Endothelial cell (in vitro differentiated cells): Measurements from ENCODE around the gene CCDC102A. TPM values are rescaled to one million over a fixed set of nuclear protein-coding genes. Genes with fewer than 3 reads are reported as not detected.

Experiments
- DNase-seq: peaks from one replicate; pipeline ENCODE4 v3.0.0; 2021; ENCODE audit warnings: low spot score
- H3K27ac Mint-ChIP-seq: one replicate; pipeline ENCODE4 v1.8.0; 2021; ENCODE audit warnings: mixed read lengths, inconsistent platforms; ENCODE audit not compliant: unreplicated experiment
- H3K27me3 Mint-ChIP-seq: one replicate; pipeline ENCODE4 v1.8.0; 2021; ENCODE audit warnings: mild to moderate bottlenecking, moderate library complexity, mixed read lengths, inconsistent platforms; ENCODE audit not compliant: unreplicated experiment
- H3K36me3 Mint-ChIP-seq: one replicate; pipeline ENCODE4 v1.8.0; 2021; ENCODE audit warnings: mild to moderate bottlenecking, low read depth, mixed read lengths, inconsistent platforms; ENCODE audit not compliant: unreplicated experiment
- H3K4me1 Mint-ChIP-seq: one replicate; pipeline ENCODE4 v1.8.0; 2021; ENCODE audit warnings: mild to moderate bottlenecking, mixed read lengths, inconsistent platforms; ENCODE audit not compliant: unreplicated experiment
- H3K4me3 Mint-ChIP-seq: one replicate; pipeline ENCODE4 v1.8.0; 2021; ENCODE audit warnings: mild to moderate bottlenecking, mixed read lengths, inconsistent platforms; ENCODE audit not compliant: unreplicated experiment
- H3K9me3 Mint-ChIP-seq: one replicate; pipeline ENCODE4 v1.8.0; 2021; ENCODE audit warnings: mixed read lengths, inconsistent platforms; ENCODE audit not compliant: unreplicated experiment
- total RNA-seq: library from RNA; stranded (reverse); fragmentation: NEBNext Ultra II Directional; extraction: Animal tissue kit (Norgen Biotek cat#: 25700); gene quantifications from one replicate; pipeline ENCODE4 v1.2.1, GENCODE V29; 2021; ENCODE audit not compliant: unreplicated experiment
- TF ChIP-seq, protein P1 (sequence below): fragments of 200-600 bp; sonication (generic); IDR thresholded peaks from one replicate; pipeline ENCODE4 v1.5.0; 2021; ENCODE audit warnings: antibody characterized with exemption; ENCODE audit not compliant: unreplicated experiment

Gene CCDC102A
- total RNA-seq, 1 donor from 2014 or later: 14.6 TPM

DNA sequence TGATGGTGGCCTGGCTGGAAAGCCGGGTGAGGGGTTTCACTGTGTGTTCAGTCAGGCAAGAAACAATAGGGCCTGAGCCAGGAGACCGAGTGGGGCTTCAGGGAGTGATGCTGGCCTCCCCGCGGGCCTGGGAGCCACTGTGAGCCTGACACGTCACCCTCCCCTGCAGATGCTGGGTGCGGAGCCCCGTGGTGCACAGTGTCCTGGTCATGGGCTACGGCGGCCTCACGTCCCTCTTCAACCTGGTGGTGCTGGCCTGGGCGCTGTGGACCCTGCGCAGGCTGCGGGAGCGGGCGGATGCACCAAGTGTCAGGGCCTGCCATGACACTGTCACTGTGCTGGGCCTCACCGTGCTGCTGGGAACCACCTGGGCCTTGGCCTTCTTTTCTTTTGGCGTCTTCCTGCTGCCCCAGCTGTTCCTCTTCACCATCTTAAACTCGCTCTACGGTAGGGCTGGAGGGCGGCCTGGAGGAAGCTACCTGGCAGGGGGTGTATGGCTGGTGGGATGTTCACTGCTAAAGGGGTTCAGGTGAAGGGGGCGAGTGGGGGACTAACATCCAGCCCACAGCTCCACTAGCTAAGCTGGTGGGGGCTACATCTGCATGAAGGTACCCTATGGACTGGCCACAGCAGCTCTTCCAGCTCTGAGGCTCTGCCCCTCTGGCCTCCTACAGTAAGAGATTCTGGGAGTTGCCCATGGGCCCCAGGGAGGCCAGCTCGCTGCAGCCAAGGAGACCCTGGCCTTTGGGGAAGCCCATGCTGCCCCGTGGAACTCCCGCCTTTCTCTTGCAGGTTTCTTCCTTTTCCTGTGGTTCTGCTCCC is 38.5 kb upstream of the CCDC102A start:
- Mint-ChIP-seq H3K36me3 (peaks cover 3% of the 10 kb centered on the region), H3K27me3 (peaks cover 2% of the 10 kb centered on the region), H3K4me1 (peaks cover 18% of the 10 kb centered on the region), H3K9me3 (no peaks in the 10 kb centered on the region), H3K27ac (no peak overlapping the region), H3K4me3 (no peak overlapping the region)
- TF ChIP-seq, protein P1, sequence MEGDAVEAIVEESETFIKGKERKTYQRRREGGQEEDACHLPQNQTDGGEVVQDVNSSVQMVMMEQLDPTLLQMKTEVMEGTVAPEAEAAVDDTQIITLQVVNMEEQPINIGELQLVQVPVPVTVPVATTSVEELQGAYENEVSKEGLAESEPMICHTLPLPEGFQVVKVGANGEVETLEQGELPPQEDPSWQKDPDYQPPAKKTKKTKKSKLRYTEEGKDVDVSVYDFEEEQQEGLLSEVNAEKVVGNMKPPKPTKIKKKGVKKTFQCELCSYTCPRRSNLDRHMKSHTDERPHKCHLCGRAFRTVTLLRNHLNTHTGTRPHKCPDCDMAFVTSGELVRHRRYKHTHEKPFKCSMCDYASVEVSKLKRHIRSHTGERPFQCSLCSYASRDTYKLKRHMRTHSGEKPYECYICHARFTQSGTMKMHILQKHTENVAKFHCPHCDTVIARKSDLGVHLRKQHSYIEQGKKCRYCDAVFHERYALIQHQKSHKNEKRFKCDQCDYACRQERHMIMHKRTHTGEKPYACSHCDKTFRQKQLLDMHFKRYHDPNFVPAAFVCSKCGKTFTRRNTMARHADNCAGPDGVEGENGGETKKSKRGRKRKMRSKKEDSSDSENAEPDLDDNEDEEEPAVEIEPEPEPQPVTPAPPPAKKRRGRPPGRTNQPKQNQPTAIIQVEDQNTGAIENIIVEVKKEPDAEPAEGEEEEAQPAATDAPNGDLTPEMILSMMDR: no peak
- no peak for DNase-seq

DNA sequence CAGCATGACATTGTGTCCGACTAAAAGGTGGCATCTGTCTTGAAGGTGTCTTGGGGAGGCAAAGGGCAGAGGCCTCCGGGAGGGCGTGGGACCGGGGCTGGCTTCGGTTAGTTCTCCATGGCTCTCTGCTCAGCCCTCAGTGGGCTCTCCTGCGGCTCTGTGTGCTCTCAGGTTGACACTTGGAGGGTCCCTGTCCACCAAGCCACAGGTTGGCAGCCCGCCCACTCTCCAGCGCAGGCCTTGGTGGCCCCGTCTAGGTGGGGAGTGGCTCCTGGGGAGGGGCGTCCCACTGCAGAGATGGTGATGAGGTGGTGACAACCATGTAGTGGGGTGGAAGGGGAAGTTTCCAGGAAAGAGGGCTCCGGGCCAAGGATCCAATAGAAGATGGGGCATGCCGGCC is 37.7 kb upstream of the CCDC102A start:
- Mint-ChIP-seq H3K36me3 (peaks cover 10% of the 10 kb centered on the region), H3K4me3 (no peak overlapping the region), H3K9me3 (no peaks in the 10 kb centered on the region), H3K4me1 (peaks cover 23% of the 10 kb centered on the region), H3K27me3 (peaks cover 6% of the 10 kb centered on the region), H3K27ac (no peak overlapping the region)
- DNase-seq: no peak
- TF ChIP-seq, protein P1: no peak

DNA sequence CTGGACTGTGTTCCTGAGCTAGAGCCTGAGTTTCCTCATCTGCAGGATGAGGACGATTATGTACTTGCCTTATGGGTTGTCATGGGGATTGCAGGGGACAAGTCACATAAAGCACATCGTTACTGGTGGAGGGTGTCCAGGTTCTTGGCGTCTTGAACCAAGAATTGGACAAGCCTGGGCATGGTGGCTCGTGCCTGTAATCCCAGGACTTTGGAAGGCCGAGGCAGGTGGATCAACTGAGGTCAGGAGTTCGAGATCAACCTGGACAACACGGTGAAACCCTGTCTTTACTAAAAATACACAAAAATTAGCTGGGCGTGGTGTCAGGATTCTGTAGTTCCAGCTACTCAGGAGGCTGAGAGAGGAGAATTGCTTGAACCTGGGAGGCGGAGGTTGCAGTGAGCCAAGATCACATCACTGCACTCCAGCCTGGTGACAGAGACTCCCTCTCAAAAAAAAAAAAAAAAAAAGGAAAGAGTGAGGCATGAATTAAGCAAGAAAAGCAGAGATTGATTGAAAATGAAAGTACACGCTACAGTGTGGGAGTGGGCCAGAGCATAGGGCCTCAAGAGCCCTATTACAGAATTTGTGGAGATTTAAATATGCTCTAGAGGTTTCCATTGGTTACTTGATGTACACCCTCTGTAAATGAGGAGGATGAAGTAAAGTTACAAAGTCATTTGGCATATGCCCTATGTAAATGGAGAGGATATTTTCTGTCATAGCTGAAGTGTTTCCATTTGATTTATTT is 36.8 kb upstream of the CCDC102A start:
- no peak for DNase-seq
- TF ChIP-seq, protein P1: no peak
- no peak overlapping the region for H3K4me3 Mint-ChIP-seq
- no peaks in the 10 kb centered on the region for H3K9me3 Mint-ChIP-seq
- peaks cover 12% of the 10 kb centered on the region for H3K36me3 Mint-ChIP-seq
- peaks cover 16% of the 10 kb centered on the region for H3K4me1 Mint-ChIP-seq
- H3K27me3 Mint-ChIP-seq: peaks cover 10% of the 10 kb centered on the region
- no peak overlapping the region for H3K27ac Mint-ChIP-seq

DNA sequence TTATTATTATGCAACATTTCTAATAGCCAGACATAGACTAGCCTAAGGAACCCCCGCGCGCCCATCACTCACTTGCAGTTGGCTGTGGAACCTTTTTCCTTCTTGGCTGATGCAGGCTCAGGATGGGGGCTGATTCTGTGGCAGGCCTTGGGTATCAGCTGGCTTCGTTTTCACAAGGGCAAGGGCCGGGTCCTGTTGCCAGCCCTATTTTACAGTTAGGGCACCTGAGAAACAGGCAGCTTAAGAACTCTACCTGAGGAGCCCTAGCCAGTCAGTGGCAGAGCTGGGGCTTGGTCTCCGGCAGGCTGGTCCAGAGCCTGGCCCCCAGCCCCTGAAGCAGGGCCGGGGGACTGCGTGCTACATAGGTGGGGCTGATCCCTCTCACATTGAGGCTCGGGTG is 34.7 kb upstream of the CCDC102A start:
- H3K9me3 Mint-ChIP-seq: no peaks in the 10 kb centered on the region
- H3K4me3 Mint-ChIP-seq: no peak overlapping the region
- H3K4me1 Mint-ChIP-seq: peaks cover 11% of the 10 kb centered on the region
- TF ChIP-seq, protein P1: no peak
- H3K36me3 Mint-ChIP-seq: peaks cover 15% of the 10 kb centered on the region
- no peak overlapping the region for H3K27ac Mint-ChIP-seq
- H3K27me3 Mint-ChIP-seq: peaks cover 15% of the 10 kb centered on the region
- no peak for DNase-seq
